NCI-H187 treated with DMSO at 0.1 percent for 48 hours (cell line): ENCODE results near the gene CLCN2.

Source experiments
- DNase-seq: peaks from one replicate; lab custom pipeline; 2025; lab: John Stamatoyannopoulos, UW

Gene CLCN2

DNA sequence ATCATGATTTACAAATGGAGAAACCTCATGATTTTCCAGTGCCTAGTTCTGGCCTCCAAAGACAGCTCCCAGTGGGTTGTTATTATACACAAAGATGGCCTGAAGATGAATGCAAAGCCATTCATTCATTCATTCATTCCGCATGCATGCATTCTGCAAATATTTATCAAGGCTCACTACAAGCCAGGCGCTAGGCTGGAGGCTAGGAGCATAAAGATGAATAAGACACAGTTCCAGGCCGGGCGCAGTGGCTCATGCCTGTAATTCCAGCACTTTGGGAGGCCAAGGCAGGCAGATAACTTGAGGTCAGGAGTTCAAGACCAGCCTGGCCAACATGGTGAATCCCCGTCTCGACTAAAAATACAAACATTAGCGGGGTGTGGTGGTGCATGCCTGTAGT, 64.8 kb downstream of the CLCN2 start:
- no peak for DNase-seq
